HuH-7 (cell line): ENCODE results near the gene MINPP1.
"Not testable (repeated sequence)": the region's sequence is repeated elsewhere in the genome, so short reads cannot be mapped to it uniquely, and the experiment has no call there.

Source experiments
- DNase-seq: peaks from one replicate; pipeline ENCODE4 v3.0.0; 2011; ENCODE audit warnings: low spot score

The MINPP1 gene, protein sequence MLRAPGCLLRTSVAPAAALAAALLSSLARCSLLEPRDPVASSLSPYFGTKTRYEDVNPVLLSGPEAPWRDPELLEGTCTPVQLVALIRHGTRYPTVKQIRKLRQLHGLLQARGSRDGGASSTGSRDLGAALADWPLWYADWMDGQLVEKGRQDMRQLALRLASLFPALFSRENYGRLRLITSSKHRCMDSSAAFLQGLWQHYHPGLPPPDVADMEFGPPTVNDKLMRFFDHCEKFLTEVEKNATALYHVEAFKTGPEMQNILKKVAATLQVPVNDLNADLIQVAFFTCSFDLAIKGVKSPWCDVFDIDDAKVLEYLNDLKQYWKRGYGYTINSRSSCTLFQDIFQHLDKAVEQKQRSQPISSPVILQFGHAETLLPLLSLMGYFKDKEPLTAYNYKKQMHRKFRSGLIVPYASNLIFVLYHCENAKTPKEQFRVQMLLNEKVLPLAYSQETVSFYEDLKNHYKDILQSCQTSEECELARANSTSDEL

DNA sequence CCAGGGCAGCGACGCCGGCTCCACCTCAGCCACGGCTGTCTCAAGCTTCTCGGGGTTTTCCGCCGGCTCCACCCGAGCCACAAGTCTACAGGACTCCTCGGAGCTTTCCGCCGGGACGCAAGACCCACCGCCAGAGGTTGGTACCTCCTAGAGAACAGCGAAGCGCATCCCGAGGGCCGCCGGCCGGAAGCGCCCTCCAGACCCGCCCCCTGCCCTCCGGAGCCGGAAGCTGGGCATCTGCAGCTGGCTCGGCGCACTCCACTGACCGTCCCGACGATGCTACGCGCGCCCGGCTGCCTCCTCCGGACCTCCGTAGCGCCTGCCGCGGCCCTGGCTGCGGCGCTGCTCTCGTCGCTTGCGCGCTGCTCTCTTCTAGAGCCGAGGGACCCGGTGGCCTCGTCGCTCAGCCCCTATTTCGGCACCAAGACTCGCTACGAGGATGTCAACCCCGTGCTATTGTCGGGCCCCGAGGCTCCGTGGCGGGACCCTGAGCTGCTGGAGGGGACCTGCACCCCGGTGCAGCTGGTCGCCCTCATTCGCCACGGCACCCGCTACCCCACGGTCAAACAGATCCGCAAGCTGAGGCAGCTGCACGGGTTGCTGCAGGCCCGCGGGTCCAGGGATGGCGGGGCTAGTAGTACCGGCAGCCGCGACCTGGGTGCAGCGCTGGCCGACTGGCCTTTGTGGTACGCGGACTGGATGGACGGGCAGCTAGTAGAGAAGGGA lies at the start of gene MINPP1:
MINPP1 (plus strand) TSS at position 254 of the 726 bp plus-strand sequence; CDS start at position 277, 23 bp downstream.
- peak; percentile 84 for DNase-seq

DNA sequence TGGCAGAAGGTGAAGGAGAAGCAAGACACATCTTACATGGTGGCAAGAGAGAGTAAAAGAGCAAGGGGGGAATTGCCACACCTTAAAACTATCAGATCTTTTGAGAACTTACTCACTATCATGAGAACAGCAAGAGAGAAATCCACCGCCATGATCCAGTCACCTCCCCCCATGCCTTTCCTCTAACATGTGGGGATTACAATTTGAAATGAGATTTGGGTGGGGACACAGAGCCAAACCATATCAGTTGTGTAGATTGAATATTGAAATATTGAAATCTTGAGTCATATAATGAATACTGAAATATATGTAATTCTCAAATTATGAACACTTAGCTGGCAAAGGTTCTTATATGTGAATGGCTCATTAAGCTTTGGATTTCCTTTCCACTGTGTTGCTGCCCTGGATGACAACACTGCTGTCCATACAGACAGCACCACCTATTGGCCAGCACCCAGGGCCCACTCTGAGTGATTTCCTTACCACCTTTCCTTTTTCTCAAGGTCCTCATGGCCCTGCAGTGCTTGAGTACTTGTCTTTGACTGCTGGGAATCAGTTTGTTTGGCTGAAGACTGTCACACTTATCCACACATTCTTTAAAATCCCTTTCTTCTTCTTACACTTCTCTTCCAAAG lies 48.0 kb upstream of the MINPP1 start:
- DNase-seq, result not testable (repeated sequence)

DNA sequence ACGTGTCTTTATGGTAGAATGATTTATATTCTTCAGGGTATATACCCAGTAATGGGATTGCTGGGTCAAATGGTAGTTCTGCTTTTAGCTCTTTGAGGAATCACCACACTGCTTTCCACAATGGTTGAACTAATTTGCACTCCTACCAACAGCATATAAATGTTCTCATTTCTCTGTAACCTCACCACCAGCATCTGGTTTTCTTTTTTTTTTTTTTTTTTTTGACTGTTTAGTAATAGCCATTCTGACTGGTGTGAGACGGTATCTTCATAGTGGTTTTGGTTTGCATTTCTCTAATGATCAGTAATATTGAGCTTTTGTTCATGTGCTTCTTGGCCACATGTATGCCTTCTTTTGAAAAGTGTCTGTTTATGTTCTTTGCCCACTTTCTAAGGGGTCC lies 42.9 kb upstream of the MINPP1 start:
- not testable (repeated sequence) for DNase-seq

DNA sequence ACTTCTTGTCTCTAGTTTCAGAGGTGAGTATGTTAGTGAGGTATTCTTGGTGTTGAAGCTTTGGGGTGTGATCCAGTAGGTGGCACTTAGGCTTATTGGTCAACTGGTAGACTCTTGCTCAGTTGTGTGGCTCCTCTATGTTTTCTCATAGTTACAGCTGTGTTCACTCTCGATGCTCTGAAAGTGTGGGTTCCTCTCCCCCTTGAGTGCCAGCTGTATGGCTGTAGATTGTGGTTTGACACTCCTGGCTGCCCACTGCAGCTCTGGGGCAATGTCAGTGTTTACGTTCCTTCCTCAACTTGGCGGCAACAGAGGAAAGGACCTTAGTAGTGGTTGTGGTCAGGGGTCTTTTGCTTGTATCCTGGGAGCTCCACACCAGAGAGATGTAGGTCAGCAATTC lies 37.8 kb upstream of the MINPP1 start:
- not testable (repeated sequence) for DNase-seq

DNA sequence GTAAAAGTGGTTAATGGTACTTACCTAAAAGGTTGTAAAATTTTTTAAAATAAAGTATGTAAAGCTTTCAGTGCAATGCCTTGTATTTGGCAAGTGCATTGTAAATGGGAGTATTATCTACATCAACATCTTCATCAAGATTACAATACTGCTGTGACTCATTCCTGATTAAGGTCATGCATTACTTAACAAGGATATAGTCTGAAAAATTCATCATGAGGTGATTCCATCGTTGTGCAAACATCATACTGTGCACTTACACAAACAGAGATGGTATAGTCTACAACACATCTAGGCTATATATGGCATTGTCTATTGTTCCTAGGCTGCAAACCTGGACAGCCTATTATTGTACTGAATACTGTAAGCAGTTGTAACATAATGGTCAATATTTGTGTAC lies 16.0 kb upstream of the MINPP1 start:
- not testable (repeated sequence) for DNase-seq

DNA sequence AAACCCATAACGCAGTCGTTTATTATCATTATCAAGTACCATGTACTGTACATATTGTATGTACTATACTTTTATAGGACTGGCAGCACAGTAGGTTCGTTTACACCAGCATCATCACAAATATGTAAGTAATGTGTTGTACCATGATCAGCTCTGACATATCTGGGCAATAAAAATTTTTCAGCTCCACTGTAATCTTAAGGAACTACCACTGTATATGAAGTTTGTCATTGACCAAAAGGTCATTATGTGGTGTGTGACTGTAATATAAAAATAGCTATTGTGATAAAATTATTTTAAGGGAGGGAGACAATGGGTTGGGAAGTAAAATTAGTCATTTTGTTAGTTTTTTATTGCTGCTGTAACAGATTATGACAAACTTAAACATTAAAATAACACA lies 14.4 kb upstream of the MINPP1 start:
- not testable (repeated sequence) for DNase-seq

DNA sequence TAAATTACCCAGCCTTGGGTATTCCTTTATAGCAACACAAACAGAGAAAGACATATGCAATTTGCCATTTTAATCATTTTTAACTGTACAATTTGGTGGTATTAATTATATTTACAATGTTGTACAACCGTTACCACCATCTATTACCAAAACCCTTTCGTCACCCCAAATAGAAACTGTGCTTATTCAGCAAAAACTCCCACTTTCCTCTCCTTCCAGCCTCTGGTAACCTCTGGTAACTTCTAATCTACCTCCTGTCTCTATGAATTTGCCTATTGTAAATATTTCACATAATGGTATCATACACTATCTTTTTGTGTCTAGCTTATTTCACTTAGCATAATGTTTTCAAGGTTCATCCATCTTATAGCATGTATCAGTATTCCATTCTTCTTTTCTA lies 12.2 kb upstream of the MINPP1 start:
- not testable (repeated sequence) for DNase-seq

DNA sequence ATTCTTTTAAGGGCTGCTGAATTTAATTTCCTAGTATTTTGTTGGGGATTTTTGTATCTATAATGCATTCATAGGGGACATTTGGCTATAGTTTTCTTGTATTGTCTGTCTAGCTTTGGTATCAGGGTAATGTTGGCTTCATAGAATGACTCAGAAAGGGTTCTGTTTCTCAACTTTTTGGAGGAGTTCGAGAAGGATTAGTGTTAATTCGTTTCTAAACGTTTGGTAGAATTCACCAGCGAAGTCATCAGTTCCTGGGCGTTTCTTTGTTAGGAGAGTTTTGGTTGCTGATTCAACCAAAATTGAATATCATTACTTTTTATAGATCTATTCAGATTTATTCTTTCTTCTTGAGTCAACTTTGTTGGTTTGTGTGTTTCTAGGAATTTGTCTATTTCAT lies 9.2 kb upstream of the MINPP1 start:
- DNase-seq, result not testable (repeated sequence)

DNA sequence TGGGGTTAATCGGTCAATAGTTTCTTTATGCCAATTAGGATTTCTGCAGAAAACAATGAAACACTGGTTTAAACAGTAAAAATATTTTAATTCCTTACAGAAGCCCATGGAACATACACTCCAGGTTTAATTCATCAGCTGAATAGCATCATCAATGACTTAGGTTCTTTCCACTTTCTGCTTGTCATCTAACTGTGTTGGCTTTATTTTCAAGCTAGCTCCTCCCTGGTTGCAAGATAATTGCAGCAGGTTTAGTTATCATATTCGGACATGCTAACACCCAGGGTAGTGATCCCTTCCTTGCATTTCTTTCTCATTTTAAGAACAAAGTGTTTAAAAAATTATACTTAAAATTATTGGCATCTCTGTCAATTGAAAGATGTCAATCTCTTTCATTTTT lies 7.3 kb upstream of the MINPP1 start:
- not testable (repeated sequence) for DNase-seq

DNA sequence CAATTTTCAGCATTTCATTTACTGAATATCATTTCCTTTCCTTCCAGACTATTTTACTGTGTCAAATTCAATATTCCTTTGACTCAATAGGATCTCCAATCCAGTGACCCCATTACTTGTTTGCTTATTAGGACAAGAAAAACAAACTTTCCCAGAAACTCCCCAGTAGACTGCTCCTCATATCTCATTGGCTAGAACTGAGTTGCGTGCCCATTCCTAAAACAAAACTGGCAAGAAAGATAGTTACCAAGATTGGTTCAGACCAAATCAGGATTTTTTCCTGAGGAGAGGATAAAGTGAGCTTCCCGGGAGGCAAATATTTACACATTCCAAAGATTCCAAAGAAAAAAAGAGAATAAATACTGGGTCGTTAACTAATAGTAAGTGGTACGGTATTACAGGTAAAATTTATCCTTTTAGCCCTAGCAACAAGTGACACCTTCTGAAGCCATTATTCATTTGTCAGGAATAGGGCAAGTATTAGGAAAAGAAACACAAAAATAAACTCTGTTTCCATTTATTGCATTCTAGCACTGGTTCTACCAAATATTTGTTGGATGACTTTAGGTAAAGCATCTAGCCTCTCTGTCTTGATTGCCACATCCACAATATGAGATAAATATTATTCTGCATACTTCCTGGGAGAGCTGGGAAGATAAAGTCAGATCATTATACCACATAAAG lies 6.4 kb upstream of the MINPP1 start:
- not testable (repeated sequence) for DNase-seq

DNA sequence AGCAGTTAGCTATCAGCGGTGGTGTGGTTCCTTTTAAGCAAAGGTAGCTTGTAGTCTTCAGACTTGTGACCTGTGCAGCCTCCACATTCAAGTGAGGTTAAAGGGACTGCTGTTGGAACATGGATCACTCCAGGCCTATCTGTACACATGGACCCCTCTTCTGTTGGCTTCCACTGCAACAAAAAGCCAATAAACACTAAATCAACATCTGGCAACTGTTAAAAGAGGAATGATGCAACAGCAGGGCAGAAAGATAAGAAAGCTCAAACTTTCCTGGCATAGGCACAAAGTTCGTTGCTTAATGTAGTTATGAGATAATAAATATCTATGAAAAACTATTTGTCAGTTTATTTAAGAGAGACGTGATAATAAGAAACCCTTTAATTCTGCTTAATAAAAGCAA lies 4.0 kb upstream of the MINPP1 start:
- DNase-seq, result peak; percentile 70

DNA sequence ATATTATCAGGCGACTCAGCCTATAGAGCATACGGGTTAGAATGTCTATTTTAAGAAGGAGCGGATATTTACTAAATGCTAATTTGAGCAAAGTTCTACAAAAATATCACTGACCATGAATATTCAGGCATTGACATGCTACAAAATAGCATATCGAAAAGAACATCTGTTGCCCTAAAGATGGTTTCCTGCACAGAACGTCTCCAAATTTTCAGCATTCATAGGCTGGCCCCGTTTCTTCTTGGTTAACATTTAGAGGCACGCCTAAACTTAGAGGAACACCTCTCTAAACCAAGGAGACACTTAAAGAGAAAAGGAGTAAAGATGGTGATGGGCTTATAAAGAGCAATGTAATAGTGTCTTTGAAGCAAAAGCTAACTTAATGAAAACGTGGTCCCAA lies 1.3 kb upstream of the MINPP1 start:
- no peak for DNase-seq

DNA sequence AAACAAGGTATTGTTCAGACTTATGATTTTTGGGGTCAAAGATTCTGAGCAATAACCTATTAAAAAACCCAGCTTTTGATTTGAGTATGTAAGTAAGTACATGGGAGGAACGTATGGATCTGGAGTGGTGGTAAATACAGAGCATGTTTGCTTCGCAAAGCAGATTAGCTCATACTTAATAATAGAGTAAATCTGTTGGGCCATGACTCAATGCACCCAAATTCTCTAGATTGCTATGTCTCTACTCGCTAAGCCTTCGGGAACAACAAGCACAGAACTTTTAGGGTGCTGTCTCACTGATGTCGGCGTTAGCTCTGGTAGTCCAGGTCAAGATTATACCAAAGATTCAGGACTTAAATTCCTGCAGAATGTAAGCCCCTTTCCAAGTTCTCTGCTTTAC lies 807 bp upstream of the MINPP1 start:
- no peak for DNase-seq

DNA sequence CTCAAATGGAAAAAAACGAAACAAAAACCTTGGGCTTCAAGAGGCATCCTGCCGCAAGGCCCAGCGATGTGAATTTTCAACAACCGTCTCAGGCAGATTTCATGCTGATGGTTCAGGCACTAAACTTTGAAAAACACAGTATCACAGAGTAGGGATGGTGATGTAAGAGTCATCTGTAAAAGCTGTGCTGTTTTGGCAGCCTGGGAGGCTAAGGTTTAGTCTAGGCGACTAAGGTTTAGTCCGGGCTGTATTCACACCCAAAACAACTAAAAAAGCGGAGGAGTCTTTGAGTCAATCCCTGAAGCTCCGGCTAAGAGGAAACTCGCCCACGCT lies 420 bp upstream of the MINPP1 start:
- no peak for DNase-seq

DNA sequence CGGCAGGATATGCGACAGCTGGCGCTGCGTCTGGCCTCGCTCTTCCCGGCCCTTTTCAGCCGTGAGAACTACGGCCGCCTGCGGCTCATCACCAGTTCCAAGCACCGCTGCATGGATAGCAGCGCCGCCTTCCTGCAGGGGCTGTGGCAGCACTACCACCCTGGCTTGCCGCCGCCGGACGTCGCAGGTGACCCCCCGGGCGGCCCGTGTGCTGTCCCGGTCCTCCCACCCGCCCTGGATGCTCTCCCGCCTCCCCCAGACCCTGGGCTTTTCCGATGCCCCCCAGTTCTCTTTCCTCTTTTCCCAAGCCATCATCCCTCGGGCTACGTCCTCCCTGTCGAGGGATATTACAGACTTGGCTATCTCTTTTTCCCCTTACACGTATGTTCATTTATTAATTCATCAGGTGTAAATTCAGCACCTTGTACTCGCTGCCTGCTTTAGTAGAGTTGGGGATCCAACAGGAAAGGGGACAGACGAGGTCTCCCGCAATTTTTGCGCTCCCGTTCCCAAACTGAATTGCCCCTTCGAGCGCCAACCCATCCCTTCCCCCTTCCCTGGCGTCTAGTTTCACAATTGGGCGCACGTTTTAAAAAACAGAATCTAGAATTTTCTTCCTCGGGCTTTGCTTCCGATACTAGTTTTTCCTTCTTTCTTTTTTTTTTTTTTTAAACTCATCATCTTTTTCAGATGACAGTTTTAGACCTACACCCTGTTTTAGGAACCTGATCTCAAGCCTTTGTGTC lies 846 bp downstream of the MINPP1 start:
- peak; percentile 72 for DNase-seq

DNA sequence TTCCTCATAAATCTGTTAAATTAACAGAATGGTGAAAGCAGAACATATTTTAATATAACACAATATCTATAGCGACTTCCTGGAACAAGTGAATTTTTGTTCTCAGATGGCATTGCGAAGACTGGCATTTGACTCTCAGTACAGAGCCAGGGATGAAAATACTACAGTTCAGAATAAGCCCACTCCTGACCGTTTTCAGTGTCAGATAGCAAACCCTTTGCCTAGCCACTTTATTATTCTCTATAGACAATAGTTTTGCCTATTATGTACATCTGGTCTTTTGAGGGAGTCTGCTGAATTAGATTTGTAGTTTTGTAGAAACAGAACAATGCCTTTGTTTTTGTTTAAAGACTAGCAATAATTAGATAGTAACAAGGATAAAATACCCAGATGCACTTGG lies 2.3 kb downstream of the MINPP1 start:
- DNase-seq, result no peak

DNA sequence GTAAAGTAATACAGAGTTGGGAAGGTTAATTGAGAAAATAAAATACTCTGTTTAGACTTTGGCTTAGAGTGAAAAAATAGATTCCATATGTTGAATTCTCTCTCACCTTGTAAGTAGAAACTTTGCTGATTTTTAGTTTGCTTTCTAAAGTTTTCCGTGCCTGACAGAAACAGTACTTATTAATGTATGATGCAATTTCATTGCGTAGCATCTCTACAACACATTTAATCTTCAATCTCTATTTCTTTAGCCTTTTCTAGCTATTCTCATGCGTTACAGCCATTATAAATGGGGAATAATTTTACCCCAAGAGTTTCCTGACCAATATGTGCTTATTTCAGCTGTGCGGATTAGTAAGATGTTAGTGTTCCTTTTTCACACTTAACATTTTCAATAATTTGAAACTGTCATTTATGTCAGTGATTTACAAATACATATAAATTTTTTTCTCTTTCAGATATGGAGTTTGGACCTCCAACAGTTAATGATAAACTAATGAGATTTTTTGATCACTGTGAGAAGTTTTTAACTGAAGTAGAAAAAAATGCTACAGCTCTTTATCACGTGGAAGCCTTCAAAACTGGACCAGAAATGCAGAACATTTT lies 3.3 kb downstream of the MINPP1 start:
- DNase-seq, result no peak

DNA sequence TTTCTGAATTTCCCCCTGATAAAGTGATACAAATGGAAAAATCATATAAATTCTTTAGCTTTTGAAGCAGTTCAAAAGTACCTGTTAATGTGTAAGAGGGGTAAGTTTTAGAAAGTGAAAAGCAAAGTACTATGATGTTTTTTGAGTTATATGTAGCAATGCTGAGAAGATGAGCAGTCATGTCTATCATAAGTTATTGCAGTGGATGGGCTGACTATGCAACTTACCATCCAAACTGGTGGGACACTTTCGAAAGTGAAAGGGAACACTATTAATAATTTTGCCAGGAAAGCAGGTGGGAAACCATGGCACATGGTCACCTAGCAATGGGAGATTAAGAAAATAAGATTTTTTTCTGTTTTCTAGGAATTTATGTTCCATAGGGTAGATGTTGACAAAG lies 4.1 kb downstream of the MINPP1 start:
- DNase-seq, result no peak

DNA sequence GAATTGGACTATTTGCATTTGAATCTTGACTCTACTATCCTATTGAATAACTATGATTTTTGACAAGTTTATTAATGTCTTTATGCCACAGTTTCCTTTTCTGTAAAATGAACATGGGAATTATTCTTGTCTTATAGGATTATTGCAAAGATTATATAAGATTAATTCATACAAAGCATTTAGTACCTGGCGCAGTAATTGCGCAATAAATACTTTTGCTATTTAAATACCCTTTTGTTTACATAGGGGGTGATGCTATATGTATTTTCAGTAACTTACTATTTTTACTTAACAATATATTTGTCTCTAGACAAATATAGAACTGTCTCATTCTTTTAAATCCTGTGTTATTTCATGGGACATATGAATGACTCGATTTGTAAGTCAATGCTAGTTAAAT lies 5.3 kb downstream of the MINPP1 start:
- no peak for DNase-seq

DNA sequence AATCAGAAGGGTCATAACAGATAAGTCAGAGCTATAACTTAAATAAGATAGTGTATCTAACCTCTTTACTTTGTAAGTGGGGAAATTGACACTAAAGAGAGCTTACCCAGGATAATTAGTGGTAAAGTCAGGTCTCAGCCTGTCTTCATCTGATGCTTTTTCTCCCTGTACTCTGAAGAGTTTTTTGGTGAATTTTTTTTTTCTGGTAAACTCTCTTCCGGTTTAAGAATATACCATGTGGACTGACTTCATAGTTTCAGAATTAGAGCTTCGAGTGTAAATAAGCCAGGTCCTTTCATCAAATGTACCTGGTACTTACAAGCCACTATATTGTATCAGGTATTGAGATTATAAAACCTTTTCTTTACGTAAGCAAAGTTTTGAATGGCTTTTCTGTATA lies 6.8 kb downstream of the MINPP1 start:
- DNase-seq, result no peak

DNA sequence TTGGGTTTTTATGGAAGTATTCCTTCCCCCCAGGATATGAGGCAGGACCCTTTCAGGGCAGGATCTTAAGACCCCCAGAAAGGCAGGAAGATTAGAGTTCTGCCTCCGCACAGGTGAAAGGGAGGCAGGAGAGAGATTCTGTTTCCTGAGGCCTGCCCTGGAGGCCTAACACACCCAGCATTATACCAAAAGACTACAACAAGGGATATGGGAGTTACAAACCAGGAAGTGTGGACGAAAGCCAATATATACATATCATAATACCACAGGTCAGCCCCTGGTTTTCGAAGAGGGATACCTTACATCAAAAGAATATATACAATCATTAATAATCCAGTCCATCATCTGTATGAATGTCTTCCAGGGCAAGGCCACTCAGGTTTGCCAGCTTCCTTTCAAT lies 14.2 kb downstream of the MINPP1 start:
- no peak for DNase-seq
